ENCODE data around the gene BANP. TPM values are rescaled to one million over a fixed set of nuclear protein-coding genes. Genes with fewer than 3 reads are reported as not detected.

The BANP gene
- total and polyA plus RNA-seq, 2 donors (not counting 3 experiments of a cell fraction or from before 2014, with no cell fraction given), result 22.4 to 33.8 TPM

- Histone ChIP-seq H3K27me3 (ENCODE audit: control insufficient read depth in 2 of 2, insufficient read depth in 2 of 2, low read length in 2 of 2) (no peaks in the 10 kb centered on the region), H3K4me2 (ENCODE audit: insufficient read depth, low read length) (no peak overlapping the region), H3K79me2 (ENCODE audit: control insufficient read depth, insufficient read depth, low read length) (no peaks in the 10 kb centered on the region), H3K36me3 (ENCODE audit: control insufficient read depth in 2 of 2, extremely low read depth in 1 of 2, insufficient read depth in 2 of 2, low read length in 2 of 2) (peaks cover 0 to 4% of the 10 kb centered on the region in 2 experiments), H3K9ac (replicated peaks; ENCODE audit: extremely low read depth, insufficient read depth, low read length) (no peak overlapping the region), H3K4me1 (ENCODE audit: control insufficient read depth, extremely low read depth, insufficient read depth, low read length) (no peaks in the 10 kb centered on the region), H3K27ac (ENCODE audit: insufficient read depth, low read depth, low read length) (no peak overlapping the region), H4K20me1 (replicated peaks; ENCODE audit: control insufficient read depth, extremely low read depth, insufficient read depth, low read length) (no peaks in the 10 kb centered on the region), H3K9me3 (replicated peaks; ENCODE audit: control insufficient read depth, insufficient read depth, low read length) (no peaks in the 10 kb centered on the region), H3K9me1 (replicated peaks; ENCODE audit: control insufficient read depth, extremely low read depth, insufficient read depth, low read length) (no peaks in the 10 kb centered on the region), H3K4me3 (replicated peaks in 1 of 3; ENCODE audit: insufficient read depth in 1 of 3, low read depth in 1 of 3, low read length in 3 of 3) (no peak overlapping the region), H2AFZ (ENCODE audit: low read depth, low read length) (no peak overlapping the region)
- BruUV-seq (replicated peaks), result no TSS peak
- dilution Hi-C loops (cut with MboI; ENCODE audit: extremely low pct_ligation_motif_present, low sequenced_read_pairs) (no loop called here), intact Hi-C loops (cut with micrococcal nuclease) (no loop called here)
- no peak for DNase-seq (ENCODE audit: low read depth, low spot score)
- ChIA-PET CTCF (no interaction called here), POLR2A (no interaction called here)
- FAIRE-seq, result no peak
- TF ChIP-seq POLR2AphosphoS5 (IDR thresholded peaks at IDR 0.05; ENCODE audit: insufficient read depth, low read depth, low read length), result no peak
- TF ChIP-seq POLR2A (IDR thresholded peaks at IDR 0.05; ENCODE audit: low read depth, low read length), result no peak
- TF ChIP-seq MAX (IDR thresholded peaks at IDR 0.05; ENCODE audit: insufficient read depth, insufficient read length), result no peak
- TF ChIP-seq, protein P1, sequence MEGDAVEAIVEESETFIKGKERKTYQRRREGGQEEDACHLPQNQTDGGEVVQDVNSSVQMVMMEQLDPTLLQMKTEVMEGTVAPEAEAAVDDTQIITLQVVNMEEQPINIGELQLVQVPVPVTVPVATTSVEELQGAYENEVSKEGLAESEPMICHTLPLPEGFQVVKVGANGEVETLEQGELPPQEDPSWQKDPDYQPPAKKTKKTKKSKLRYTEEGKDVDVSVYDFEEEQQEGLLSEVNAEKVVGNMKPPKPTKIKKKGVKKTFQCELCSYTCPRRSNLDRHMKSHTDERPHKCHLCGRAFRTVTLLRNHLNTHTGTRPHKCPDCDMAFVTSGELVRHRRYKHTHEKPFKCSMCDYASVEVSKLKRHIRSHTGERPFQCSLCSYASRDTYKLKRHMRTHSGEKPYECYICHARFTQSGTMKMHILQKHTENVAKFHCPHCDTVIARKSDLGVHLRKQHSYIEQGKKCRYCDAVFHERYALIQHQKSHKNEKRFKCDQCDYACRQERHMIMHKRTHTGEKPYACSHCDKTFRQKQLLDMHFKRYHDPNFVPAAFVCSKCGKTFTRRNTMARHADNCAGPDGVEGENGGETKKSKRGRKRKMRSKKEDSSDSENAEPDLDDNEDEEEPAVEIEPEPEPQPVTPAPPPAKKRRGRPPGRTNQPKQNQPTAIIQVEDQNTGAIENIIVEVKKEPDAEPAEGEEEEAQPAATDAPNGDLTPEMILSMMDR (IDR thresholded peaks at IDR 0.05; ENCODE audit: extremely low read depth in 1 of 2, insufficient read depth in 1 of 2, low read depth in 1 of 2, low read length in 2 of 2), result no peak
These were observed 106.9 kb downstream of the BANP start for GRCh38 chr16:88058136-88058535.

- intact Hi-C loops (cut with micrococcal nuclease), result no loop called here
- H3K9me3 ChIP-seq (replicated peaks; ENCODE audit: control insufficient read depth, insufficient read depth, low read length), result no peaks in the 10 kb centered on the region
- ChIA-PET CTCF (no interaction called here), POLR2A (no interaction called here)
- H3K27ac ChIP-seq (ENCODE audit: insufficient read depth, low read depth, low read length), result no peak overlapping the region
- no peak overlapping the region for H3K9ac ChIP-seq (replicated peaks; ENCODE audit: extremely low read depth, insufficient read depth, low read length)
- no peaks in the 10 kb centered on the region for H3K4me1 ChIP-seq (ENCODE audit: control insufficient read depth, extremely low read depth, insufficient read depth, low read length)
- no peak for DNase-seq (ENCODE audit: low read depth, low spot score)
- H3K79me2 ChIP-seq (ENCODE audit: control insufficient read depth, insufficient read depth, low read length), result no peaks in the 10 kb centered on the region
- TF ChIP-seq EZH2 (IDR thresholded peaks at IDR 0.05; ENCODE audit: borderline replicate concordance, low read depth, low read length, severe bottlenecking), result no peak
- no peak for TF ChIP-seq POLR2AphosphoS5 (IDR thresholded peaks at IDR 0.05; ENCODE audit: insufficient read depth, low read depth, low read length)
- TF ChIP-seq GATA2 (IDR thresholded peaks at IDR 0.05; ENCODE audit: insufficient read depth, insufficient read length, low read depth, low read length), result no peak
- TF ChIP-seq, protein P1 (IDR thresholded peaks at IDR 0.05; ENCODE audit: extremely low read depth in 1 of 2, insufficient read depth in 1 of 2, low read depth in 1 of 2, low read length in 2 of 2), result no peak
- TF ChIP-seq FOS (IDR thresholded peaks at IDR 0.05; ENCODE audit: borderline replicate concordance, insufficient read depth, low read length), result no peak
- no peak for TF ChIP-seq POLR2A (IDR thresholded peaks at IDR 0.05; ENCODE audit: low read depth, low read length)
- FAIRE-seq, result no peak
- BruUV-seq (replicated peaks), result no TSS peak
- H4K20me1 ChIP-seq (replicated peaks; ENCODE audit: control insufficient read depth, extremely low read depth, insufficient read depth, low read length), result no peaks in the 10 kb centered on the region
- H3K4me3 ChIP-seq (replicated peaks in 1 of 3; ENCODE audit: insufficient read depth in 1 of 3, low read depth in 1 of 3, low read length in 3 of 3), result no peak overlapping the region
- dilution Hi-C loops (cut with MboI; ENCODE audit: extremely low pct_ligation_motif_present, low sequenced_read_pairs), result no loop called here
- H3K36me3 ChIP-seq (ENCODE audit: control insufficient read depth in 2 of 2, extremely low read depth in 1 of 2, insufficient read depth in 2 of 2, low read length in 2 of 2), result peaks cover 0 to 4% of the 10 kb centered on the region in 2 experiments
- H2AFZ ChIP-seq (ENCODE audit: low read depth, low read length), result no peak overlapping the region
- no peaks in the 10 kb centered on the region for H3K27me3 ChIP-seq (ENCODE audit: control insufficient read depth in 2 of 2, insufficient read depth in 2 of 2, low read length in 2 of 2)
- H3K4me2 ChIP-seq (ENCODE audit: insufficient read depth, low read length), result no peak overlapping the region
- no peaks in the 10 kb centered on the region for H3K9me1 ChIP-seq (replicated peaks; ENCODE audit: control insufficient read depth, extremely low read depth, insufficient read depth, low read length)
These were observed 107.6 kb downstream of the BANP start for GRCh38 chr16:88058817-88059216.

Data from endothelial cell of umbilical vein (primary cell).